Ramos (cell line): ENCODE results near the gene TIAM1.

Source experiments
- in situ Hi-C: fragments of 300-500 bp; cut with MboI; formaldehyde crosslinking; loops from one replicate; pipeline ENCODE4 v1.14.3; 2022; ENCODE audit warnings: low sequenced_read_pairs; ENCODE audit not compliant: unreplicated experiment

Gene TIAM1

GRCh38 chr21:31335957-31336738 lies 7.9 kb downstream of the TIAM1 start:
- in situ Hi-C loops, result no loop called here

GRCh38 chr21:31334648-31335121 lies 9.4 kb downstream of the TIAM1 start:
- in situ Hi-C loops, result no loop called here

GRCh38 chr21:31332525-31332924 lies 11.5 kb downstream of the TIAM1 start:
- in situ Hi-C loops, result no loop called here

GRCh38 chr21:31331231-31331630 lies 12.8 kb downstream of the TIAM1 start:
- in situ Hi-C loops, result no loop called here

GRCh38 chr21:31330144-31330483 lies 13.9 kb downstream of the TIAM1 start:
- in situ Hi-C loops, result no loop called here

GRCh38 chr21:31329456-31330143 lies 14.5 kb downstream of the TIAM1 start:
- in situ Hi-C loops, result no loop called here

GRCh38 chr21:31326522-31327242 lies 17.4 kb downstream of the TIAM1 start:
- in situ Hi-C loops, result no loop called here

GRCh38 chr21:31318971-31319370 lies 25.1 kb downstream of the TIAM1 start:
- in situ Hi-C loops, result no loop called here

- in situ Hi-C loops, result no loop called here
These were observed 26.4 kb downstream of the TIAM1 start for GRCh38 chr21:31317688-31318087.

GRCh38 chr21:31316488-31317169 lies 27.4 kb downstream of the TIAM1 start:
- in situ Hi-C loops, result no loop called here

GRCh38 chr21:31316072-31316471 lies 28.0 kb downstream of the TIAM1 start:
- in situ Hi-C loops, result no loop called here

GRCh38 chr21:31310750-31311149 lies 33.3 kb downstream of the TIAM1 start:
- in situ Hi-C loops, result no loop called here

- in situ Hi-C loops, result no loop called here
These were observed 35.5 kb downstream of the TIAM1 start for GRCh38 chr21:31308584-31308983.

- in situ Hi-C loops, result no loop called here
These were observed 38.2 kb downstream of the TIAM1 start for GRCh38 chr21:31305888-31306287.

GRCh38 chr21:31299291-31300147 lies 44.5 kb downstream of the TIAM1 start:
- in situ Hi-C loops, result no loop called here

- in situ Hi-C loops, result no loop called here
These were observed 45.3 kb downstream of the TIAM1 start for GRCh38 chr21:31298618-31299269.

GRCh38 chr21:31297806-31298205 lies 46.3 kb downstream of the TIAM1 start:
- in situ Hi-C loops, result no loop called here

GRCh38 chr21:31295676-31296075 lies 48.4 kb downstream of the TIAM1 start:
- in situ Hi-C loops, result no loop called here

GRCh38 chr21:31294691-31295090 lies 49.4 kb downstream of the TIAM1 start:
- in situ Hi-C loops, result no loop called here
